Hypothalamus (tissue), 51 donors: ENCODE results near the gene ENPP7.
A peak's percentile ranks its signal among the peaks of the same experiment; 100 is the strongest.

ENCODE experiments used
- DNase-seq, 51 donors: peaks; one replicate each; lab custom pipeline; 2025; lab: John Stamatoyannopoulos, UW

ENPP7 gene

GRCh38 chr17:79730769-79731483, at the start of gene ENPP7:
Gene ENPP7, plus strand, starts transcription at chr17:79730943. Its CDS starts 197 bp downstream, at chr17:79731140.
- no peak for DNase-seq

GRCh38 chr17:79681101-79681621, 49.6 kb upstream of the ENPP7 start:
- no peak for DNase-seq

GRCh38 chr17:79681628-79682261, 49.0 kb upstream of the ENPP7 start:
- DNase-seq, result no peak

- no peak for DNase-seq
These were observed 47.4 kb upstream of the ENPP7 start for GRCh38 chr17:79683365-79683764.

- no peak for DNase-seq
These were observed 46.4 kb upstream of the ENPP7 start for GRCh38 chr17:79684132-79684985.

- no peak for DNase-seq
These were observed 45.6 kb upstream of the ENPP7 start for GRCh38 chr17:79685121-79685520.

GRCh38 chr17:79686476-79686875, 44.3 kb upstream of the ENPP7 start:
- no peak for DNase-seq

- DNase-seq, result no peak
These were observed 40.3 kb upstream of the ENPP7 start for GRCh38 chr17:79690466-79690865.

GRCh38 chr17:79690988-79691836, 39.5 kb upstream of the ENPP7 start:
- DNase-seq, result no peak

- DNase-seq, result peak in 29 of 51 donors; percentile 3 to 74 (median 39)
These were observed 38.8 kb upstream of the ENPP7 start for GRCh38 chr17:79691931-79692330.

GRCh38 chr17:79693419-79693818, 37.3 kb upstream of the ENPP7 start:
- no peak for DNase-seq

- no peak for DNase-seq
These were observed 35.4 kb upstream of the ENPP7 start for GRCh38 chr17:79695293-79695790.

- DNase-seq, result peak in 1 of 51 donors; percentile 6
These were observed 34.7 kb upstream of the ENPP7 start for GRCh38 chr17:79695797-79696609.

GRCh38 chr17:79696610-79696982, 34.1 kb upstream of the ENPP7 start:
- no peak for DNase-seq

- no peak for DNase-seq
These were observed 32.4 kb upstream of the ENPP7 start for GRCh38 chr17:79698146-79698846.

- no peak for DNase-seq
These were observed 31.2 kb upstream of the ENPP7 start for GRCh38 chr17:79699386-79700036.

- no peak for DNase-seq
These were observed 30.2 kb upstream of the ENPP7 start for GRCh38 chr17:79700592-79700991.

- no peak for DNase-seq
These were observed 28.7 kb upstream of the ENPP7 start for GRCh38 chr17:79702034-79702433.
